ENCODE measurements around the gene ANO10. TPM values are rescaled to one million over a fixed set of nuclear protein-coding genes. Genes with fewer than 3 reads are reported as not detected.

The ANO10 gene
- total RNA-seq, 1 experiment from 2014 or later: 15.0 TPM

- intact Hi-C loops (cut with micrococcal nuclease): no loop called here
- H3K27ac Mint-ChIP-seq (ENCODE audit: low read depth, unreplicated experiment): no peak overlapping the region
- ChIA-PET POLR2A (interaction anchor here (0.6 kb wide), 1 partner anchor 100 kb away, joined by 3 read pairs; no protein-coding TSS in a partner anchor), CTCF (no interaction called here)
- H3K9me3 Mint-ChIP-seq (ENCODE audit: unreplicated experiment): peaks cover 13% of the 10 kb centered on the region
- TF ChIP-seq CTCF (IDR thresholded peaks at IDR 0.05; ENCODE audit: unreplicated experiment): no peak
- H3K36me3 Mint-ChIP-seq (ENCODE audit: insufficient read depth, unreplicated experiment): peaks cover 38% of the 10 kb centered on the region
- no peak for DNase-seq (ENCODE audit: unreplicated experiment)
- no TSS peak for BruUV-seq (replicated peaks)
- no peak overlapping the region for H3K4me3 Mint-ChIP-seq (ENCODE audit: unreplicated experiment)
- H3K4me1 Mint-ChIP-seq (ENCODE audit: insufficient read depth, unreplicated experiment): peaks cover 12% of the 10 kb centered on the region
- H3K27me3 Mint-ChIP-seq (ENCODE audit: insufficient read depth, unreplicated experiment): no peaks in the 10 kb centered on the region
Measured at GRCh38 chr3:43331381-43331780, 290.4 kb downstream of the ANO10 start.

- CTCF ChIA-PET: no interaction called here
- no peak for TF ChIP-seq CTCF (IDR thresholded peaks at IDR 0.05; ENCODE audit: unreplicated experiment)
- no peak overlapping the region for H3K27ac Mint-ChIP-seq (ENCODE audit: low read depth, unreplicated experiment)
- H3K27me3 Mint-ChIP-seq (ENCODE audit: insufficient read depth, unreplicated experiment): no peaks in the 10 kb centered on the region
- H3K4me1 Mint-ChIP-seq (ENCODE audit: insufficient read depth, unreplicated experiment): peaks cover 12% of the 10 kb centered on the region
- POLR2A ChIA-PET: interaction anchor here (0.6 kb wide), 1 partner anchor 100 kb away, joined by 3 read pairs; no protein-coding TSS in a partner anchor
- no peak overlapping the region for H3K4me3 Mint-ChIP-seq (ENCODE audit: unreplicated experiment)
- H3K9me3 Mint-ChIP-seq (ENCODE audit: unreplicated experiment): peaks cover 13% of the 10 kb centered on the region
- no TSS peak for BruUV-seq (replicated peaks)
- intact Hi-C loops (cut with micrococcal nuclease): no loop called here
- H3K36me3 Mint-ChIP-seq (ENCODE audit: insufficient read depth, unreplicated experiment): peaks cover 34% of the 10 kb centered on the region
- no peak for DNase-seq (ENCODE audit: unreplicated experiment)
Measured at GRCh38 chr3:43330981-43331380, 290.8 kb downstream of the ANO10 start.

- Mint-ChIP-seq H3K4me1 (ENCODE audit: insufficient read depth, unreplicated experiment) (peaks cover 12% of the 10 kb centered on the region), H3K27me3 (ENCODE audit: insufficient read depth, unreplicated experiment) (no peaks in the 10 kb centered on the region), H3K4me3 (ENCODE audit: unreplicated experiment) (no peak overlapping the region), H3K9me3 (ENCODE audit: unreplicated experiment) (no peaks in the 10 kb centered on the region), H3K27ac (ENCODE audit: low read depth, unreplicated experiment) (no peak overlapping the region), H3K36me3 (ENCODE audit: insufficient read depth, unreplicated experiment) (peaks cover 19% of the 10 kb centered on the region)
- DNase-seq (ENCODE audit: unreplicated experiment): no peak
- ChIA-PET CTCF (interaction anchor here (0.7 kb wide), 1 partner anchor 157 kb away, joined by 3 read pairs; no protein-coding TSS in a partner anchor), POLR2A (interaction anchor here (0.6 to 1.5 kb wide), 2 partner anchors 11 to 130 kb away, joined by 3 read pairs; no protein-coding TSS in a partner anchor)
- BruUV-seq (replicated peaks): no TSS peak
- intact Hi-C loops (cut with micrococcal nuclease): no loop called here
- TF ChIP-seq CTCF (IDR thresholded peaks at IDR 0.05; ENCODE audit: unreplicated experiment): no peak
Measured at GRCh38 chr3:43328653-43329052, 293.2 kb downstream of the ANO10 start.

GRCh38 chr3:43327582-43327979 lies 294.2 kb downstream of the ANO10 start:
- CTCF ChIA-PET: interaction anchor here (2.2 kb wide), 1 partner anchor 171 kb away, joined by 6 read pairs; no protein-coding TSS in a partner anchor
- H3K4me3 Mint-ChIP-seq (ENCODE audit: unreplicated experiment): no peak overlapping the region
- DNase-seq (ENCODE audit: unreplicated experiment): no peak
- no TSS peak for BruUV-seq (replicated peaks)
- no peak for TF ChIP-seq CTCF (IDR thresholded peaks at IDR 0.05; ENCODE audit: unreplicated experiment)
- peaks cover 12% of the 10 kb centered on the region for H3K4me1 Mint-ChIP-seq (ENCODE audit: insufficient read depth, unreplicated experiment)
- intact Hi-C loops (cut with micrococcal nuclease): no loop called here
- H3K27me3 Mint-ChIP-seq (ENCODE audit: insufficient read depth, unreplicated experiment): no peaks in the 10 kb centered on the region
- peaks cover 16% of the 10 kb centered on the region for H3K36me3 Mint-ChIP-seq (ENCODE audit: insufficient read depth, unreplicated experiment)
- H3K9me3 Mint-ChIP-seq (ENCODE audit: unreplicated experiment): no peaks in the 10 kb centered on the region
- H3K27ac Mint-ChIP-seq (ENCODE audit: low read depth, unreplicated experiment): no peak overlapping the region
- POLR2A ChIA-PET: interaction anchor here (0.7 to 1.5 kb wide), 2 partner anchors 12 to 37 kb away, joined by 3 read pairs; no protein-coding TSS in a partner anchor

Measured in MCF 10A (cell line).